GM13976 (cell line): ENCODE data around the gene SC5D.

Source experiments
- DNase-seq: peaks from one replicate; pipeline ENCODE4 v3.0.0; 2012; ENCODE audit warnings: low spot score
- in situ Hi-C: fragments of 300-500 bp; cut with MboI; formaldehyde crosslinking; loops from one replicate; pipeline ENCODE4 v1.12.0; 2022; ENCODE audit warnings: low sequenced_read_pairs, mixed read lengths, inconsistent platforms; ENCODE audit not compliant: unreplicated experiment
- TF ChIP-seq, protein P1 (sequence below): IDR thresholded peaks from 2 replicates; pipeline ENCODE4 v1.5.1; 2012; ENCODE audit warnings: borderline replicate concordance, mild to moderate bottlenecking; ENCODE audit not compliant: insufficient read depth; ENCODE audit errors: extremely low read depth, missing control alignments, control extremely low read depth

SC5D gene

DNA sequence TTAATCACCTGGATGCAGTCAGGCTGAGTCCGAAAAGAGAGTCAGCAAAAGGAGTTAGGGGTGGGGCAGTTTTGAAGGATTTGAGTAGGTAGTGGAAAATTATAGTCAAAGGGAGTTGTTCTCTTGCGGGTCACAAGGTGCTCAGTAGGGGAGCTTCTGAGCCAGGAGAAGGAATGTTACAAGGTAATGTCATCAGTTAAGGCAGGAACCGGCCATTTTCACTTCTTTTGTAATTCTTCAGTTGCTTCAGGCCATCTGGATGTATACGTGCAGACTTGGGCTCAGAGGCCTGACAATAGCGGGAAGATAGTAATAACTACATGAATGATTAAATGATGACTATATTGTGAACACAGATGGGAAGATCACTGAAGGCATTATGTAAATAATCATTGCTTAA lies 6.2 kb downstream of the SC5D start:
- no peak for DNase-seq
- TF ChIP-seq, protein P1, sequence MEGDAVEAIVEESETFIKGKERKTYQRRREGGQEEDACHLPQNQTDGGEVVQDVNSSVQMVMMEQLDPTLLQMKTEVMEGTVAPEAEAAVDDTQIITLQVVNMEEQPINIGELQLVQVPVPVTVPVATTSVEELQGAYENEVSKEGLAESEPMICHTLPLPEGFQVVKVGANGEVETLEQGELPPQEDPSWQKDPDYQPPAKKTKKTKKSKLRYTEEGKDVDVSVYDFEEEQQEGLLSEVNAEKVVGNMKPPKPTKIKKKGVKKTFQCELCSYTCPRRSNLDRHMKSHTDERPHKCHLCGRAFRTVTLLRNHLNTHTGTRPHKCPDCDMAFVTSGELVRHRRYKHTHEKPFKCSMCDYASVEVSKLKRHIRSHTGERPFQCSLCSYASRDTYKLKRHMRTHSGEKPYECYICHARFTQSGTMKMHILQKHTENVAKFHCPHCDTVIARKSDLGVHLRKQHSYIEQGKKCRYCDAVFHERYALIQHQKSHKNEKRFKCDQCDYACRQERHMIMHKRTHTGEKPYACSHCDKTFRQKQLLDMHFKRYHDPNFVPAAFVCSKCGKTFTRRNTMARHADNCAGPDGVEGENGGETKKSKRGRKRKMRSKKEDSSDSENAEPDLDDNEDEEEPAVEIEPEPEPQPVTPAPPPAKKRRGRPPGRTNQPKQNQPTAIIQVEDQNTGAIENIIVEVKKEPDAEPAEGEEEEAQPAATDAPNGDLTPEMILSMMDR: no peak
- in situ Hi-C loops: no loop called here

DNA sequence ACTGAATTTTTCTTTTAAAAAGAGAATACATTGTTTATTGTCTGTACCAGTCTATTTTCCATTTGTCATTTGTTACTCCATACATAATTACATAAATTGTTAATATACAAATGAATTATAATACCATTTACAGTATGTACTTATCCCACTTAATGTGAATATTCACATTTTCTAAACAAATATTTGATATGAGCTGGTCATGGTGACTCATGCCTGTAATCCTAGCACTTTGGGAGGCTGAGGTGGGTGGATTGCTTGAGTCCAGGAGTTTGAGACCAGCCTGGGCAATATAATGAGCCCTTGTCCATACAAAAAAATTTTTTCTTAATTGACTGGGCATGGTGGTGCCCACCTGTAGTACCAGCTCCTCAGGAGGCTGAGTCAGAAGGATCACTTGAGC lies 6.8 kb downstream of the SC5D start:
- TF ChIP-seq, protein P1: no peak
- in situ Hi-C loops: no loop called here
- DNase-seq: no peak

DNA sequence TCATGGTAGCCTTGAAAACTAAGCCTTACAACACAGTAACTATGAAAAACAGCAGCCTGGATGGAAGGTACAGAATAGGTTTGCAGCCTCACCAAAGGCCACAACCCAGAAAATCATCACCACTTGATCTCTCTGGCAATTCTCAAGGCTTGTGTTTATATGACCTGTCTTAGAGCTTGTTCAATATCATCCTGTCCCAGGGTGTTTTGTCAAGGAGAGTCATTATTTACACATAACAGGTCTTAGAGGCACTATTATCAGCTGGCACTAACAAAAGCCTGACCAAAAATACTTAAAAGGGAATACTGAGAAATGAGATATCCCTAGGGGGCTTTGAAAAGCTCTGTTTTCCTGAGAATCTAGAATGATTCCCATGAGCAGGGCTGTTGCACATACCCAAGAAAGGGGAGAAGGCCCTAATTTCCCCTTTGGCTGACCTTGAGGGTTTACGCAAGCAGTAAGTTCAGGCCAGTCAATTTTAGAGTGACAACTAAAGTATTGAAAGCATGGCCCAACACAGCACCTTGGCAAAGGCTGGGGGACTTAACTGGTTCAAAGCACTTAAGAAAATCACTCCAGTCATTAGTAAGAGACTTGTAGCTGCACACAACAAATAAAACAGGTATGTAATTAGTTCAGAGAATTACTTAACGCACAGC lies 7.9 kb downstream of the SC5D start:
- in situ Hi-C loops: no loop called here
- no peak for DNase-seq
- TF ChIP-seq, protein P1: no peak

DNA sequence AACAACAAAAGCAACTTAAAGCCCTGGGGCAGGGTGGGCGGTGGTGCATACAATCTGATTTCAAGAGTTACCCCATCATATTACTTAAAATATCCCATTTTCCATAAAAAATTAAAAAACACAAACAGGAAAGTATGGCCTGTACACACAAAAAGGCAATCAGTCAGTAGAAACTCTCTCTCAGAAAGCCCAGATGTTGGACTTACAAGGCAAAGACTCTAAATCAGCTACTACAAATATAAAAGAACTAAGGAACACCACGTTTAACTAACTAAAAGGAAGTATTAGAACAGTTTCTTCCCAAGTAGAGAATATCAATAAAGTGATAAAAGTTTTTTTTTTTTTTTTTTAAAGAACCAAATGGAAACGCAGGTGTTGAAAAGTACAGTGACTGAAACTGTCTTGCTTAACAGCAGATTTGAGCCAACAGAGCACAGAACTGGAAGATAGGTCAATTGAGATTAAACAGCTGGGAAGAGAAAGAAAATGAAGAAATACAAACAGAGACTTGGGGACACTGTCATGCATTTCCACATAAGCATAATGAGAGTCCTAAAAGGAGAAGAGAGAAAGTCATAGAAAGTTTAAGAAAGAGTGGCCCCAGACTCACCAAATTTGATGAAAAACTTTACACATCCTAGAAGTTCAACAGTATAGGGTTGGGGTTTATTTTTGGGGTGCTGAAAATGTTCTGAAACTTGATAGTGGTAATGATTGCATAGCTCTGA lies 8.6 kb downstream of the SC5D start:
- DNase-seq: no peak
- TF ChIP-seq, protein P1: no peak
- in situ Hi-C loops: no loop called here

DNA sequence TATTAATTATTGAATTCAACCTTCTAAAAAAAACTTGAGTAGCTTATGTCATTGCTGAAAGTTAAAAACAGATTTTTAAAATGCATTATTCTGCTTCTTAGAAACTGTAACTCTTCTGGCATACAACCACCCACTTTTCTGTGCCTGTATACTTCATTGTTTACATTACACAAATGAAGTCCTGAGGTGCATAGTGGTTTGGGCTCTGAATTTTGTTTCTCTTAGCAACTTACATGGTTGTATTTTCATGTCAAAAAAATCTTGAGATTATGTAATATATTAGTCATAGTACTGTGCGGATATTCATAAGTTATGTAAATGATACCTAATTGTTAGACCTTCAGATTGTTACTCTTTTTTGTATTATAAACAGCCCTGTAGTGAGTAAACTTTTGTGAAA lies 12.2 kb downstream of the SC5D start:
- TF ChIP-seq, protein P1: no peak
- in situ Hi-C loops: no loop called here
- no peak for DNase-seq

DNA sequence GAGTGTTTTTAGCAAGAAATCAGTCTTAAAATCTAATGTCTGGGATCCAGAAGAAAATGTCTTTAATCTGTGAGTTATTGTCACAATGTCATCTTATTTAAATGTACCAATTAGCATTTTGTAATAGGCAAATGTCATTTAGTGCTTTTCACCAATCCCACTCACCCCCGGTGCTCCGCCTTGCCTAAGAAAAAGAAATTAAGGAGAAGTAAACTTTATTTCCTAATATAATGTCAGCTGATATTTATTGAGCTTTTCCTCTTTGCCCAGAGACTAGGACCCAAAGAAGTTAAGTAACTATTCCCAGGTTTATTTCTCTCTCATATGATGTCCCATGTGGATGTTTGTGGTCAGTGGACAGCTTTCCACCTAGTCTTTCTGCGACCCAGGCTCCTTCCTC lies 16.2 kb downstream of the SC5D start:
- TF ChIP-seq, protein P1: no peak
- DNase-seq: no peak
- in situ Hi-C loops: no loop called here
